Measurements from ENCODE around the gene SNX32.

SNX32 gene

DNA sequence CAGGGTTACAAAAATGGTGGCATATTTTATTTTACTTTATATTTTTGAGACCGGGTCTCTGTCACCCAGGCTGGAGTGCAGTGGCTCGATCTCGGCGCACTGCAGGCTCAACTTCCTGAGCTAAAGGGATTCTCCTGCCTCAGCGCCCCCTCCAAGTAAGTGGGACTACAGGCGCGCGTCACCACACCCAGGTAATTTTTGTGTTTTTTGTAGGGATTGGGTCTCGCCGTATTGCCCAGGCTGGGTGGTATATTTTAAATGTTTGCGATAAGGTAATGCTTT is 67.1 kb downstream of the SNX32 start:
- DNase-seq (ENCODE audit: low spot score), result no peak

DNA sequence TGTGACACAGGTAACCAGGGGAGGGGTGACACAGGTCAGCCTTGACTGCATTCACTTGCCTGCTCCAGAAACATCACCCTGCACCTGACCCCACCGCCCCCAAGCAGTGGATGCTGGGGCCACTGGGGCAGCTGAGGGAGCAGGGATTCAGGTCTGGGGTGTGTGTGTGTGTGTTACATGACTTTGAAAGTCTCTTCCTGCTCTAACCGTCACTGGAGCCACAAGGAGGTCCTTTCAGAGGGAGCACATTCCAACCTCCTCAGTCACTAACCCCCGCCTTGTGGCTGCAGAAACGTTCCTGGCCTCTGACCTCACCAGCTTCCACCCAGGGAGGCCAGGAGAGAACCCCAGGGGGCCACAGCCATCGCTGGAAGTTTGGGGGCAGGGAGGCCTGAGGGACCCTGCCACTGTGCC is 69.3 kb downstream of the SNX32 start:
- no peak for DNase-seq (ENCODE audit: low spot score)

Measured in hematopoietic multipotent progenitor cell treated with erythropoietin and hydrocortisone succinate and interleukin-3 and kit ligand, for 15 days (in vitro differentiated cells).